GM21529 (cell line): Measurements from ENCODE around the gene ANGPTL5.
"Not testable (repeated sequence)": the region's sequence is repeated elsewhere in the genome, so short reads cannot be mapped to it uniquely, and the experiment has no call there.

Experiments used
- ATAC-seq: cut with Tn5 transposase; IDR thresholded peaks from one replicate; pipeline ENCODE4 v1.9.1; 2021; ENCODE audit not compliant: unreplicated experiment

ANGPTL5 gene

GRCh38 chr11:101916422-101916821, at the start of gene ANGPTL5:
Gene ANGPTL5 (minus strand): TSS chr11:101916522. CDS start chr11:101907909, 8,613 bp downstream.
- ATAC-seq = no peak

GRCh38 chr11:101964200-101964599, 47.9 kb upstream of the ANGPTL5 start:
- not testable (repeated sequence) for ATAC-seq

GRCh38 chr11:101960231-101960630, 43.9 kb upstream of the ANGPTL5 start:
- ATAC-seq = no peak

DNA sequence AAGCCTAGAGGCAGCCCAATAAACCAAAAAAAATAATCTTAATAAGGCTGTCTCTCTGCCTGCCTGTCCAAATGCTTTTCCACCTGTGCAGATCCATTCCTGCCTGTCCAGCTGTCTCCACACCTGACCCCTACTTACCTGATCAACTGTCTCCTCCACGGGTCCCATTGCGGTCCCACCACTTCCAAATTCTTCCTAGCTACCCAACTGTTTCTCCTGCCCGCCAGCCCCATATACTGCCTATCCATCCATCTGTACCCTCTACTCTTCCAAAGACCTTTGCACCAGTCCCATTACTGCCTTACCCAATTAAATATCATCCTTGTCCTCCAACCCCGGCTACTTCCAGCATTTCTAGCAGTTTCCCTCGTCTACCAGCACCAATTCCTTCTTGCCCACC, 39.4 kb upstream of the ANGPTL5 start:
- no peak for ATAC-seq

DNA sequence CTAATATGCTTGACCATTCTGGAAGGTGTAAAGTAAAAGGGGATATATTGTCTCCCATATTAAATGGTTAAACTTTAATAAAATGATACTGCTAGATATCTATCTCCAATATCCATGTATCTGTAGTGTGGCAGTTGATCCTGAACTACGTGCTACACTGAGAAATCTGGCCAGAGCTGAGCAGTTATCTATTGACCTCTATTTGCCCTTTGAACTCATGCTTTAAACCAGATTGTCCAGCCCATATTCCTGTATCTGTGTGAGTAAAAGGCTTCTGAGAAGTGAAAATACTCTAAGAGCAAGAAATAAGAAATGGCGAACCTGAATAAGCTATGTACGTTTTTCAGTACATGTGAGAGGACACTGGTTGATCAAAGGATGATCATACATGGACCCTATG, 39.0 kb upstream of the ANGPTL5 start:
- no peak for ATAC-seq

DNA sequence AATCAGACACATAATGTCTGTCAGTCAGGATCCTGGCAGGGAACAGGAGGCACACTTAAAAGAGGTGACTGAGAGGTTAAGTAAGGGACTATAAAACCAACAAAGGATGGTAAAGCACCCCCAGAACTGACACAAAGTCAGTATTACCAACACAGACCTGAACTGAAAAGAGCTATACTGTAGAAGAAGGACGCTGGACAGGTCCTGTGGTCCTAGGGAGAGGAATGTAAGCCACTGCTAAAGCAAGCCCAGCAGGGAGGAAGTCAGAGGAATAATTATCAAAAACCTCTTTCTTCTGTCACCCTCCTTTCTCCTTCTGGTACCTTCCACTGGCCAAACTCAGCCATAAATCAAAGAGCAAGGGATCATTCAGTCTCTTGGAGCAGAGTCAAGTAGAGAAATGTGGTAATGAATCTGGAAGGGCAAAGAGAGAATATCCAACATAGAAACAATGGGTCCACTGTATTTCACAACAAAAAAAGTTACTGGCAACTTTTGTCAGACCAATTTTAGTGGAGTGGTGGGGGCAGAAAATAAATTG, 33.4 kb upstream of the ANGPTL5 start:
- ATAC-seq = no peak

GRCh38 chr11:101945448-101945847, 29.1 kb upstream of the ANGPTL5 start:
- ATAC-seq = no peak

- ATAC-seq = no peak
These were observed 28.6 kb upstream of the ANGPTL5 start for GRCh38 chr11:101944923-101945322.

- no peak for ATAC-seq
These were observed 24.7 kb upstream of the ANGPTL5 start for GRCh38 chr11:101940901-101941520.

DNA sequence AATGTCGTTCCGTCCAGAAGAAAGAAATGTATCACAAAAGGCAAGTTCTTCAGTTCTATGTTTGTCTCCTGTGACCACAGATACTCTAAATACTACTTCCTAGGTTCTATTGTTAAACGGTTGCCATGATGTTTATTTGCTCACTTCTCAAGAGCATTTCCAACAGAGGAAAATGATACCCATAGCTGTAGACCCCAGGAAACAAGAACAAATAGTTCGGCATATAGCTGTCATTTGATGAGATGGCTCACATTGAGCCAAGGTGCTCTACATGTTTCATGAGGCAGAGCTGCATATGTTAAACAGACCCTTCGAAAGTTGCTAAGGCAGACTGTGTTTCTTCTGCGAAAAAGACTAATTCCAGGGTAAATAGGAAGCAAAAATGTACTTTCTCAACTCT, 15.4 kb upstream of the ANGPTL5 start:
- no peak for ATAC-seq

GRCh38 chr11:101929294-101929915, 13.1 kb upstream of the ANGPTL5 start:
- no peak for ATAC-seq

DNA sequence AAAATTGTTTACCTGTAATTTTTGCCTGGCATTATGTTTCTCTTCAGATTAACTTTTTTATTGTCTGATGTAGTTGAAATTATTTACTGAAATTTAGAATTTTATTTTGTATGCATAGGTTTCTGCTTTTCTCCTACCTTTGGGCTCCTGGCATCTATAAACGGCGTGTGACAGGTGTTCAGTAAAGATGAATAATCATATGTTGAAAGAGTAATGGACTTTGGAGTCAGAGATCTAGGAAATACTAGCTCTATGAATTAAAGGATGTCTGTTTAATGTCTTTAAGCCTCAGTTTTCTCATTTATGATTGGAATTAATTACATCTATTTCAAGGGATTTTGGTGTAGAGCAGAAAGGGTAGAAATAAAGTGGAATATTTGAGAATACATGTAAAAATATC, 7.2 kb upstream of the ANGPTL5 start:
- ATAC-seq = no peak

GRCh38 chr11:101920992-101921391, 4.7 kb upstream of the ANGPTL5 start:
- no peak for ATAC-seq

GRCh38 chr11:101917226-101917625, 904 bp upstream of the ANGPTL5 start:
- no peak for ATAC-seq

- ATAC-seq = peak; percentile 36
These were observed 481 bp downstream of the ANGPTL5 start for GRCh38 chr11:101915791-101916291.

GRCh38 chr11:101914738-101915426, 1.4 kb downstream of the ANGPTL5 start, which contains the start of gene CEP126:
Gene CEP126 (plus strand): TSS chr11:101915010. CDS start chr11:101915285, 275 bp downstream.
- ATAC-seq = peak; percentile 99

DNA sequence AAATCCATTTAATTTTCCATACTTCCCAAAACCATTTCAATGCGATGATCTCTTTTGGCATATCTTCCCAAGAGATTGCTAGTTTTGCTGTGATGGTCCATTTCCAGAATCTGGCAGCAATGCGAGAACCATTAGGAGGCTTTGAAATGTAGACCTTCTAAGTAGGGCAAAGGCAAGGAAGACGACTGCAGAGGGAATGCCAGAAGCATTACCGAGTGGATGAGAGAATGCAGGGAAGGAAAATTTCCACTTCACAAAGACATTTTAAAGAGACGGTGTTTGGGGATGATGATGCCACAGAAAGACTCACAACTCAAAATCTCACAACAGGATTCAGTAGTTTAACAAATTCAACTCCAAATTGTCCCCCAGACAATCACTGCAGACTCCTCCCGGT, 2.0 kb downstream of the ANGPTL5 start:
- ATAC-seq = no peak

GRCh38 chr11:101913656-101914055, 2.7 kb downstream of the ANGPTL5 start:
- ATAC-seq = no peak

- ATAC-seq = no peak
These were observed 3.5 kb downstream of the ANGPTL5 start for GRCh38 chr11:101912823-101913284.

DNA sequence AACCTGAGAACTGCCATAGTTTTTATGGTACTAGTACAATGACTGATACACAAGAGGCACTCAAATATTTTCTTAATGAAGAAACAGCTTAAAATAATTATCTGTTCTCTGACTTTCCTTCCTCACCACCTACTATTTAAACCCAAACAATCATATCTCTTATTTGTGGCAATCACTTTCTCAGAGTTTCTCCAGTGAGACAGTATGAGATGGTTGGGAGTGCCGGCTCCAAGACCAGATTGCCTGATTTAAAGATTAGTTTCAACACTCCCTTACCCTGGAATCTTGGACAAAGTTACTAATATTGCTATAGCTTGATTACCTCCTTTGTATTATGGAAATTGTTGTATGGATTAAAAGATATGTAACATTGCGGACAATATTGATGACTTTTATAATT, 7.2 kb downstream of the ANGPTL5 start:
- ATAC-seq = no peak

DNA sequence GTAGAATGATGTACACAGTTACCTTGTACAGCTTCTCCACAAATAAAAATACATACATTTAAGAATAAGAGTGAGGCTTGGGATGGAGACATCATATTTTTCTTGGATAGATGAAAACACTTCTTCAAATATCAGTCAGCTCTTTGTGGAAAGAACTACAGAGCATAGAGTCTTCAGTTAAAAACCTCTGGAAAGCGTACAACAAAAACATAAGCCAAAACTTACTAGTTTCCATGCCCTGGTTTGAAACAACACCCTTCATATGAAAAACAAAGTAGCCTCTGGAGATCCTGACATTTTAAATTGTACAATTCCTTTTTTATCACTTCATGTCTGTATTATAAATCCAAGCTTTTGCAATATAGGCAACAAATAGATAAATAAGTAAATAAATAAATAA, 8.5 kb downstream of the ANGPTL5 start:
- ATAC-seq = no peak

DNA sequence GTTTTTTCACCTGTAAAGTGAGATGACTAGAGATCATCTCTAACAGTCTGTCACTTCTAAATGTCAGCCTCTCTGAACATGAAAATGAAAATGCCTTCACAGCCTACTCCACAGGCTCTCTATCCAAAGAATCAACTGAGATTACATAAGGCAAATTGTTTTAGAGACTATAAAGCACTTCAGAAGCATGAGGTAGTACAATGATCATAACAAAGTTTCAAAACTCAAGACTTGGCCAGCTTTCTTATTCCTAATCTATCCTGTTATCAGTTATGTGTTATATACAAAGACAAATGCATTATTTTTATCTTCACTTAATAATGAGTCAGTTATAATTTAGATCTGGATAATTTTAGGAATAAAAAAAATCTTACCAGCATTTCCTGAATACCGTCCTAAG, 21.8 kb downstream of the ANGPTL5 start:
- no peak for ATAC-seq
